ENCODE results near the gene MAST4. TPM values are rescaled to one million over a fixed set of nuclear protein-coding genes. Genes with fewer than 3 reads are reported as not detected.

MAST4 gene
- total and polyA plus RNA-seq, 2 of the 8 experiments (the other 6 are each of a cell fraction or from before 2014, with no cell fraction given) = 1.5 to 2.6 TPM

DNA sequence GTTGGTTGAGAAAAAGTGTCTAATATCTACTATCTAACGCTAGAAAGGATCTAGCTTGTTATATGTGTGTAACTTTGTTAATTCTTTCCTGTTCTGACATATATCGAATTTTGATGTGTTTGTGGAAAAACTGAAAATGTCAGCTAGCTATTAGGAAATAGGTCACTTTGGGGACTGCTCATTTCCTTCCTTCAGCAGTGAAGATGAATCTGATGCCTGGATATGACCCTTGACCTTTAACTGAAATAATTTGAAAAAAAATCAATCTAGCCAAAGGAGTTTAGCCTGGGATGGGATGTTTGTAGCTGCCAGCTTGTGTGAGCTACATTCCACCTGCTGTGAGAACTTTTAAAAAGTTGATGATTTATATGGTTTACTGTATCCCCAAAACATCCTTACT lies 533.6 kb downstream of the MAST4 start (continued):
- TF ChIP-seq CHD7 (IDR thresholded peaks at IDR 0.05; ENCODE audit: insufficient replicate concordance, low read length) (no peak), CEBPB (IDR thresholded peaks at IDR 0.05; ENCODE audit: low read depth, low read length) (no peak), ATF2 (IDR thresholded peaks at IDR 0.05; ENCODE audit: low read length) (no peak), EP300 (IDR thresholded peaks at IDR 0.05; ENCODE audit: borderline replicate concordance in 1 of 2, low read depth in 2 of 2, low read length in 2 of 2) (no peak), EZH2 (IDR thresholded peaks at IDR 0.05; ENCODE audit: low read depth, low read length, severe bottlenecking) (no peak), SIN3A (conservative IDR thresholded peaks at IDR 0.05 in 1 of 2, IDR thresholded peaks at IDR 0.05 in 1 of 2; ENCODE audit: low read depth in 1 of 2, low read length in 2 of 2) (no peak), RNF2 (IDR thresholded peaks at IDR 0.05; ENCODE audit: borderline replicate concordance, low read depth, low read length, missing control alignments, poor library complexity, severe bottlenecking) (no peak)

All from H1 (cell line).